ENCODE measurements around the gene FKBP8. TPM values are rescaled to one million over a fixed set of nuclear protein-coding genes. Genes with fewer than 3 reads are reported as not detected.

The FKBP8 gene
- total and polyA plus RNA-seq, 4 donors, result 59.1 to 225 (median 101) TPM

DNA sequence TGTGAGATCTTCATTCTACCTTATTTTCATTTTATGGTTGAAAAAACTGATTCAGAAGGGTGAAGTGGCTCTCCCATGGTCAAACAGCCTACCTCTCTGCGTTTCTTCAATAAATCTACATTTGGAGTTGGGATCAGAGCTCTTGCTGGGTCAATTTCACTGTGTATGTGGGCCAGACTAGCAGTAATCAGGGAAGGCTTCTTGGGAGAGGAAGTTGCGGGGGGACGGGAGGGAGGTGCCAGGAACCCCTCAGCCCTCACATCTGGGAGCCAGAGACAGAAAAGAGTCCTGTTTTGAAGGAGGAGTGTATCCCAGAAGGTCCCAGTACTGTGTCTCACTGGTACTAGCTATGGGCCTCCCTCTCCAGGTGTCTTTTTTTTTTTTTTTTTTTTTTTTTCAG is 15.2 kb upstream of the FKBP8 start:
- Histone ChIP-seq H3K4me1 (ENCODE audit: control insufficient read depth in 4 of 4, insufficient read depth in 4 of 4, low read length in 3 of 4) (peaks cover 2 to 13% (median 7%) of the 10 kb centered on the region in 4 donors), H3K27me3 (ENCODE audit: control insufficient read depth in 4 of 4, insufficient read depth in 4 of 4, low read length in 3 of 4) (no peaks in the 10 kb centered on the region), H3K9me3 (ENCODE audit: control insufficient read depth in 4 of 4, low read length in 3 of 4) (no peaks in the 10 kb centered on the region), H3K36me3 (ENCODE audit: control insufficient read depth in 4 of 4, insufficient read depth in 3 of 4, low read depth in 1 of 4, low read length in 3 of 4) (peaks cover 0 to 6% (median 0%) of the 10 kb centered on the region in 4 donors), H3K9ac (ENCODE audit: low read depth in 1 of 2, low read length in 2 of 2) (peak overlapping the region; percentile 55 to 99), H3K4me3 (ENCODE audit: low read depth in 1 of 3, low read length in 3 of 3) (peak overlapping the region; percentile 56 to 90 (median 84)), H3K27ac (ENCODE audit: low read depth in 1 of 2, low read length in 2 of 2) (peak overlapping the region; percentile 82 to 98)
- no peak for DNase-seq (ENCODE audit: low spot score)
- TF ChIP-seq HNF4G (IDR thresholded peaks at IDR 0.05) (no peak), RXRA (IDR thresholded peaks at IDR 0.05) (no peak), HNF4A (conservative IDR thresholded peaks at IDR 0.05) (no peak), YY1 (IDR thresholded peaks at IDR 0.05) (no peak), EGR1 (IDR thresholded peaks at IDR 0.05; ENCODE audit: low read depth in 2 of 2) (no peak), RAD21 (IDR thresholded peaks at IDR 0.05) (no peak), SP1 (IDR thresholded peaks at IDR 0.05) (no peak), FOXA1 (IDR thresholded peaks at IDR 0.05) (no peak), FOXA2 (IDR thresholded peaks at IDR 0.05) (no peak), JUND (IDR thresholded peaks at IDR 0.05) (no peak), NR2F2 (IDR thresholded peaks at IDR 0.05) (no peak), GABPA (IDR thresholded peaks at IDR 0.05 in 1 of 2, conservative IDR thresholded peaks at IDR 0.05 in 1 of 2) (no peak), TAF1 (conservative IDR thresholded peaks at IDR 0.05) (no peak)
- TF ChIP-seq, protein P1, sequence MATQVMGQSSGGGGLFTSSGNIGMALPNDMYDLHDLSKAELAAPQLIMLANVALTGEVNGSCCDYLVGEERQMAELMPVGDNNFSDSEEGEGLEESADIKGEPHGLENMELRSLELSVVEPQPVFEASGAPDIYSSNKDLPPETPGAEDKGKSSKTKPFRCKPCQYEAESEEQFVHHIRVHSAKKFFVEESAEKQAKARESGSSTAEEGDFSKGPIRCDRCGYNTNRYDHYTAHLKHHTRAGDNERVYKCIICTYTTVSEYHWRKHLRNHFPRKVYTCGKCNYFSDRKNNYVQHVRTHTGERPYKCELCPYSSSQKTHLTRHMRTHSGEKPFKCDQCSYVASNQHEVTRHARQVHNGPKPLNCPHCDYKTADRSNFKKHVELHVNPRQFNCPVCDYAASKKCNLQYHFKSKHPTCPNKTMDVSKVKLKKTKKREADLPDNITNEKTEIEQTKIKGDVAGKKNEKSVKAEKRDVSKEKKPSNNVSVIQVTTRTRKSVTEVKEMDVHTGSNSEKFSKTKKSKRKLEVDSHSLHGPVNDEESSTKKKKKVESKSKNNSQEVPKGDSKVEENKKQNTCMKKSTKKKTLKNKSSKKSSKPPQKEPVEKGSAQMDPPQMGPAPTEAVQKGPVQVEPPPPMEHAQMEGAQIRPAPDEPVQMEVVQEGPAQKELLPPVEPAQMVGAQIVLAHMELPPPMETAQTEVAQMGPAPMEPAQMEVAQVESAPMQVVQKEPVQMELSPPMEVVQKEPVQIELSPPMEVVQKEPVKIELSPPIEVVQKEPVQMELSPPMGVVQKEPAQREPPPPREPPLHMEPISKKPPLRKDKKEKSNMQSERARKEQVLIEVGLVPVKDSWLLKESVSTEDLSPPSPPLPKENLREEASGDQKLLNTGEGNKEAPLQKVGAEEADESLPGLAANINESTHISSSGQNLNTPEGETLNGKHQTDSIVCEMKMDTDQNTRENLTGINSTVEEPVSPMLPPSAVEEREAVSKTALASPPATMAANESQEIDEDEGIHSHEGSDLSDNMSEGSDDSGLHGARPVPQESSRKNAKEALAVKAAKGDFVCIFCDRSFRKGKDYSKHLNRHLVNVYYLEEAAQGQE (IDR thresholded peaks at IDR 0.05), result no peak
- TF ChIP-seq, protein P2, sequence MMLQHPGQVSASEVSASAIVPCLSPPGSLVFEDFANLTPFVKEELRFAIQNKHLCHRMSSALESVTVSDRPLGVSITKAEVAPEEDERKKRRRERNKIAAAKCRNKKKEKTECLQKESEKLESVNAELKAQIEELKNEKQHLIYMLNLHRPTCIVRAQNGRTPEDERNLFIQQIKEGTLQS (IDR thresholded peaks at IDR 0.05), result no peak
- TF ChIP-seq, protein P3, sequence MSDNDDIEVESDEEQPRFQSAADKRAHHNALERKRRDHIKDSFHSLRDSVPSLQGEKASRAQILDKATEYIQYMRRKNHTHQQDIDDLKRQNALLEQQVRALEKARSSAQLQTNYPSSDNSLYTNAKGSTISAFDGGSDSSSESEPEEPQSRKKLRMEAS (IDR thresholded peaks at IDR 0.05), result no peak
- TF ChIP-seq, protein P4, sequence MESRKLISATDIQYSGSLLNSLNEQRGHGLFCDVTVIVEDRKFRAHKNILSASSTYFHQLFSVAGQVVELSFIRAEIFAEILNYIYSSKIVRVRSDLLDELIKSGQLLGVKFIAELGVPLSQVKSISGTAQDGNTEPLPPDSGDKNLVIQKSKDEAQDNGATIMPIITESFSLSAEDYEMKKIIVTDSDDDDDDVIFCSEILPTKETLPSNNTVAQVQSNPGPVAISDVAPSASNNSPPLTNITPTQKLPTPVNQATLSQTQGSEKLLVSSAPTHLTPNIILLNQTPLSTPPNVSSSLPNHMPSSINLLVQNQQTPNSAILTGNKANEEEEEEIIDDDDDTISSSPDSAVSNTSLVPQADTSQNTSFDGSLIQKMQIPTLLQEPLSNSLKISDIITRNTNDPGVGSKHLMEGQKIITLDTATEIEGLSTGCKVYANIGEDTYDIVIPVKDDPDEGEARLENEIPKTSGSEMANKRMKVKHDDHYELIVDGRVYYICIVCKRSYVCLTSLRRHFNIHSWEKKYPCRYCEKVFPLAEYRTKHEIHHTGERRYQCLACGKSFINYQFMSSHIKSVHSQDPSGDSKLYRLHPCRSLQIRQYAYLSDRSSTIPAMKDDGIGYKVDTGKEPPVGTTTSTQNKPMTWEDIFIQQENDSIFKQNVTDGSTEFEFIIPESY (IDR thresholded peaks at IDR 0.05), result no peak
- TF ChIP-seq, protein P5, sequence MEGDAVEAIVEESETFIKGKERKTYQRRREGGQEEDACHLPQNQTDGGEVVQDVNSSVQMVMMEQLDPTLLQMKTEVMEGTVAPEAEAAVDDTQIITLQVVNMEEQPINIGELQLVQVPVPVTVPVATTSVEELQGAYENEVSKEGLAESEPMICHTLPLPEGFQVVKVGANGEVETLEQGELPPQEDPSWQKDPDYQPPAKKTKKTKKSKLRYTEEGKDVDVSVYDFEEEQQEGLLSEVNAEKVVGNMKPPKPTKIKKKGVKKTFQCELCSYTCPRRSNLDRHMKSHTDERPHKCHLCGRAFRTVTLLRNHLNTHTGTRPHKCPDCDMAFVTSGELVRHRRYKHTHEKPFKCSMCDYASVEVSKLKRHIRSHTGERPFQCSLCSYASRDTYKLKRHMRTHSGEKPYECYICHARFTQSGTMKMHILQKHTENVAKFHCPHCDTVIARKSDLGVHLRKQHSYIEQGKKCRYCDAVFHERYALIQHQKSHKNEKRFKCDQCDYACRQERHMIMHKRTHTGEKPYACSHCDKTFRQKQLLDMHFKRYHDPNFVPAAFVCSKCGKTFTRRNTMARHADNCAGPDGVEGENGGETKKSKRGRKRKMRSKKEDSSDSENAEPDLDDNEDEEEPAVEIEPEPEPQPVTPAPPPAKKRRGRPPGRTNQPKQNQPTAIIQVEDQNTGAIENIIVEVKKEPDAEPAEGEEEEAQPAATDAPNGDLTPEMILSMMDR (IDR thresholded peaks at IDR 0.05; ENCODE audit: low read depth, low read length, missing input control), result no peak
- 64% methylated on average over 3 of the region's 3 CpGs for WGBS
